Measurements from ENCODE around the gene SBK1.

DNA sequence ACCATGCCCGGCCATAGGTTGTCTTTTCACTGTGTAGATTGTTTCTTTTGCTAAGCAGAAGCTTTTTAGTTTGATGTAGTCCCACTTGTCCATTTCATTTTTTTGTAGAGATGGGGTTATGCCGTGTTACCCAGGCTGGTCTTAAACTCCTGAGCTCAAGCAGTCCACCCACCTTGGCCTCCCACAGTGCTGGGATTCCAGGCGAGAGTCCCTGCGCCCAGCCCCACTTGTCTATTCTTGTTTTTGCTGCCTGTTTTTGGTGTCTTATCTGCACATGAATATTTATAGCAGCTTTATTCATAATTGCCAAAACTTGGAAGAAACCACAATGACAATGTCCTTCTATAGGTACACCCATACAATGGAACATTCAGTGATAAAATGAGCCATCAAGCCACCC, 18.8 kb upstream of the SBK1 start:
- TF ChIP-seq EZH2 (IDR thresholded peaks at IDR 0.05; ENCODE audit: insufficient read depth, poor library complexity, severe bottlenecking) = no peak
- TF ChIP-seq EZH2phosphoT487 (IDR thresholded peaks at IDR 0.05; ENCODE audit: insufficient read depth, low read depth) = no peak
